Amniotic stem cell (primary cell): ENCODE results near the gene JMJD1C.

Source experiments
- DNase-seq: peaks from one replicate; lab custom pipeline; 2025; lab: John Stamatoyannopoulos, UW

JMJD1C gene

GRCh38 chr10:63132651-63133055 is 333.1 kb downstream of the JMJD1C start:
- DNase-seq = no peak

DNA sequence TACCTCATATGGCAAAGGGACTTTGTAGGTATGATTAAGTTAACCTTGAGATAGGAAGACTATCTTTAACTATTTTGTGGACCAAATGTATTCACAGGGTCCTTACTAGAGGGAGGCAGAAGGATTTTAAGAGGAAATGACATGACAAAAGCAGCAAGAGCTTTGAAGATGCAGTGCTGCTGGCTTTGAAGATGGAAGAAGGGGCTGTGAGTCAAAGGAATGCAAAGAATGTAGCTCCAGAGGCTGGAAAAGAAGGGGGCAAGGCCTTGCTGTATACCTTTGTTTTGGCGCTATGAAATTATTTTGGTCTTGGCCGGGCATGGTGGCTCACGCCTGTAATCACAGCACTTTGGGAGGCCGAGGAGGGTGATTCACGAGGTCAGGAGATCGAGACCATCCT is 335.9 kb downstream of the JMJD1C start:
- no peak for DNase-seq

- no peak for DNase-seq
These were observed 337.3 kb downstream of the JMJD1C start for GRCh38 chr10:63128443-63128842.

GRCh38 chr10:63125459-63125858 is 340.3 kb downstream of the JMJD1C start:
- DNase-seq = no peak

DNA sequence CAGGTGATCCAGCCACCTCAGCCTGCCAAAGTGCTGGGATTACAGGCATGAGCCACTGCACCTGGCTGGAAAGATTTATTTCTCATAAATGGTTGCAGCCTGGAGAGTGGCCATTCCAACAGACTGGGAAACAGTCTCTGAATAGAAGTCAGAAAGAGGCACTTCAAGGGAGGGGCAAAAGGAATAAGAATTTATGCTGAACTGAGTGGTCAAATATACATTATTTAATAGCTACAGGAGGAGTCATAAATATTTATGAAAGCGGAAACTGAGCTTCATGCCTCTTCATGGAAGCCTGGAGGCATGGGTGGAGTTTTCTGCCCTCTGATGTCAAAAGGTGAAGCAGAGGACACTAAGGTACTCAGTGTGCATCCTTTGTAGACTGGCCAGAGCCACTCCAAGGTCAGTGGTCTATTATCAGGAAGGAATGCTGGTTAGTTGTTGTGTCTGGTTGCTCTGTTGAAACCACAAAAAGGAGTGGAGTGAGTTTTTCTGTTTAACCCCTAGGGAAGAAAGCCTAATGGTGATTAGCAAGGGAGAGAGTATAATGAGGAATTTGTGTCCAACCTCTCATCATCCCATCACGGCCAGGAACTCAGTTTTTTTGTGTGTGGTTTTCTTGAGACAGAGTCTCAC is 341.9 kb downstream of the JMJD1C start:
- no peak for DNase-seq

- no peak for DNase-seq
These were observed 345.2 kb downstream of the JMJD1C start for GRCh38 chr10:63120554-63120953.

GRCh38 chr10:63119041-63119440 is 346.7 kb downstream of the JMJD1C start:
- DNase-seq = no peak
